Measurements from ENCODE around the gene DDOST. TPM values are rescaled to one million over a fixed set of nuclear protein-coding genes. Genes with fewer than 3 reads are reported as not detected.
A peak's percentile ranks its signal among the peaks of the same experiment; 100 is the strongest.

Gene DDOST
- total and polyA plus RNA-seq, 2 experiments from 2014 or later = 151 to 270 TPM

DNA sequence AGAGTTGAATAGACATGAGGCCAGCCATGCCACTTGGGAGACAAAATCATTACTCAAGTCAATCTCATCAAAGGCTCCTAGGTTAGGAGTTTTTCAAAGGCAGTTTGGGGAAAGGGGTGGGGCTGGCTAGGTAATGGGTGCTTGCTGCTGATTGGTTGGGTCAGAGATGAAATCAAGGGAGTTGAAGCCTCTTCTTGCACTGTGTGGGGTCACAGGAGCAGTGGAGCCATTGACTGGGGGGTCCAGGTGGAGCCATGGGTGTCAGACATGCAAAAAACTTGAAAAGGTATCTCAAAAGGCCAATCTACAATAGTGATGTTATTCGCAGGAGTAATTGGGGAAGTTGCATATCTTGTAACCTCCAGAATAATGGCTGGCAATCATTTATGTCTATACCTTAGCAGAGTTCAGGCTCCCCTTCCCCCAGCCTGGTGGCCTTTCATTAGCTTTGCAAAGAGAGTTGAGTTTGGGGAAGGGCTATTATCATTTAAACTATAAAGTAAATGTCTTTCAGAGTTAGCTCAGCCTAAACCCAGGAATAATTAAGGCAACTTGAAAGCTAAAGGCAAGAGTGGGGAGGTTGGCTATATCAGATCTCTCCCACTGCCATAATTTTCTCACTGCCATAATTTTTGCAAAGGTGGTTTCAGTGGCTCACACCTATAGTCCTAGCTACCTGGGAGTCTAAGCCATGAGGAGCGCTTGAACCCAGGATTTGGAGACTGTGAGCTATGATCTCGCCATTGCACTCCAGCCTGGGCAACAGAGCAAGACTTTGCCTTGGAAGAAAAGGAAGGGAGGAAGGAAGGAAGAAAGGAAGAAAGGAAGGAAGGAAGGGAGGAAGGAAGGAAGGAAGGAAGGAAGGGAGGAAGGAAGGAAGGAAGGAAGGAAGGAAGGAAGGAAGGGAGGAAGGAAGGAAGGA is 35.7 kb downstream of the DDOST start:
- H3K4me1 ChIP-seq (ENCODE audit: insufficient read depth) = peaks cover 30% of the 10 kb centered on the region
- peaks cover 28% of the 10 kb centered on the region for H3K36me3 Mint-ChIP-seq (ENCODE audit: low read depth)
- peaks cover 3% of the 10 kb centered on the region for H3K27me3 Mint-ChIP-seq (ENCODE audit: insufficient read depth, low read depth, poor library complexity)
- TF ChIP-seq, protein P1, sequence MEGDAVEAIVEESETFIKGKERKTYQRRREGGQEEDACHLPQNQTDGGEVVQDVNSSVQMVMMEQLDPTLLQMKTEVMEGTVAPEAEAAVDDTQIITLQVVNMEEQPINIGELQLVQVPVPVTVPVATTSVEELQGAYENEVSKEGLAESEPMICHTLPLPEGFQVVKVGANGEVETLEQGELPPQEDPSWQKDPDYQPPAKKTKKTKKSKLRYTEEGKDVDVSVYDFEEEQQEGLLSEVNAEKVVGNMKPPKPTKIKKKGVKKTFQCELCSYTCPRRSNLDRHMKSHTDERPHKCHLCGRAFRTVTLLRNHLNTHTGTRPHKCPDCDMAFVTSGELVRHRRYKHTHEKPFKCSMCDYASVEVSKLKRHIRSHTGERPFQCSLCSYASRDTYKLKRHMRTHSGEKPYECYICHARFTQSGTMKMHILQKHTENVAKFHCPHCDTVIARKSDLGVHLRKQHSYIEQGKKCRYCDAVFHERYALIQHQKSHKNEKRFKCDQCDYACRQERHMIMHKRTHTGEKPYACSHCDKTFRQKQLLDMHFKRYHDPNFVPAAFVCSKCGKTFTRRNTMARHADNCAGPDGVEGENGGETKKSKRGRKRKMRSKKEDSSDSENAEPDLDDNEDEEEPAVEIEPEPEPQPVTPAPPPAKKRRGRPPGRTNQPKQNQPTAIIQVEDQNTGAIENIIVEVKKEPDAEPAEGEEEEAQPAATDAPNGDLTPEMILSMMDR (conservative IDR thresholded peaks at IDR 0.05; ENCODE audit: low read depth in 2 of 2) = no peak
- TF ChIP-seq ZNF331 (CRISPR knock-in tag; IDR thresholded peaks at IDR 0.05; ENCODE audit: low read depth) (no peak), STAT1 (IDR thresholded peaks at IDR 0.05; ENCODE audit: unreplicated experiment) (no peak), EZH2 (IDR thresholded peaks at IDR 0.05; ENCODE audit: low read depth, unreplicated experiment) (no peak), EZH2phosphoT487 (IDR thresholded peaks at IDR 0.05; ENCODE audit: unreplicated experiment) (no peak), NANOG (IDR thresholded peaks at IDR 0.05; ENCODE audit: borderline replicate concordance) (no peak), JUNB (IDR thresholded peaks at IDR 0.05; ENCODE audit: unreplicated experiment) (no peak), POLR2AphosphoS5 (IDR thresholded peaks at IDR 0.05; ENCODE audit: low read depth) (no peak; the same call in 1 of the 2 replicates), CREB1 (CRISPR knock-in tag; IDR thresholded peaks at IDR 0.05; ENCODE audit: low read depth) (no peak), ZNF114 (CRISPR knock-in tag; IDR thresholded peaks at IDR 0.05) (no peak)
- TF ChIP-seq, protein P2, sequence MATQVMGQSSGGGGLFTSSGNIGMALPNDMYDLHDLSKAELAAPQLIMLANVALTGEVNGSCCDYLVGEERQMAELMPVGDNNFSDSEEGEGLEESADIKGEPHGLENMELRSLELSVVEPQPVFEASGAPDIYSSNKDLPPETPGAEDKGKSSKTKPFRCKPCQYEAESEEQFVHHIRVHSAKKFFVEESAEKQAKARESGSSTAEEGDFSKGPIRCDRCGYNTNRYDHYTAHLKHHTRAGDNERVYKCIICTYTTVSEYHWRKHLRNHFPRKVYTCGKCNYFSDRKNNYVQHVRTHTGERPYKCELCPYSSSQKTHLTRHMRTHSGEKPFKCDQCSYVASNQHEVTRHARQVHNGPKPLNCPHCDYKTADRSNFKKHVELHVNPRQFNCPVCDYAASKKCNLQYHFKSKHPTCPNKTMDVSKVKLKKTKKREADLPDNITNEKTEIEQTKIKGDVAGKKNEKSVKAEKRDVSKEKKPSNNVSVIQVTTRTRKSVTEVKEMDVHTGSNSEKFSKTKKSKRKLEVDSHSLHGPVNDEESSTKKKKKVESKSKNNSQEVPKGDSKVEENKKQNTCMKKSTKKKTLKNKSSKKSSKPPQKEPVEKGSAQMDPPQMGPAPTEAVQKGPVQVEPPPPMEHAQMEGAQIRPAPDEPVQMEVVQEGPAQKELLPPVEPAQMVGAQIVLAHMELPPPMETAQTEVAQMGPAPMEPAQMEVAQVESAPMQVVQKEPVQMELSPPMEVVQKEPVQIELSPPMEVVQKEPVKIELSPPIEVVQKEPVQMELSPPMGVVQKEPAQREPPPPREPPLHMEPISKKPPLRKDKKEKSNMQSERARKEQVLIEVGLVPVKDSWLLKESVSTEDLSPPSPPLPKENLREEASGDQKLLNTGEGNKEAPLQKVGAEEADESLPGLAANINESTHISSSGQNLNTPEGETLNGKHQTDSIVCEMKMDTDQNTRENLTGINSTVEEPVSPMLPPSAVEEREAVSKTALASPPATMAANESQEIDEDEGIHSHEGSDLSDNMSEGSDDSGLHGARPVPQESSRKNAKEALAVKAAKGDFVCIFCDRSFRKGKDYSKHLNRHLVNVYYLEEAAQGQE (IDR thresholded peaks at IDR 0.05; ENCODE audit: unreplicated experiment) = no peak
- TF ChIP-seq, protein P3, sequence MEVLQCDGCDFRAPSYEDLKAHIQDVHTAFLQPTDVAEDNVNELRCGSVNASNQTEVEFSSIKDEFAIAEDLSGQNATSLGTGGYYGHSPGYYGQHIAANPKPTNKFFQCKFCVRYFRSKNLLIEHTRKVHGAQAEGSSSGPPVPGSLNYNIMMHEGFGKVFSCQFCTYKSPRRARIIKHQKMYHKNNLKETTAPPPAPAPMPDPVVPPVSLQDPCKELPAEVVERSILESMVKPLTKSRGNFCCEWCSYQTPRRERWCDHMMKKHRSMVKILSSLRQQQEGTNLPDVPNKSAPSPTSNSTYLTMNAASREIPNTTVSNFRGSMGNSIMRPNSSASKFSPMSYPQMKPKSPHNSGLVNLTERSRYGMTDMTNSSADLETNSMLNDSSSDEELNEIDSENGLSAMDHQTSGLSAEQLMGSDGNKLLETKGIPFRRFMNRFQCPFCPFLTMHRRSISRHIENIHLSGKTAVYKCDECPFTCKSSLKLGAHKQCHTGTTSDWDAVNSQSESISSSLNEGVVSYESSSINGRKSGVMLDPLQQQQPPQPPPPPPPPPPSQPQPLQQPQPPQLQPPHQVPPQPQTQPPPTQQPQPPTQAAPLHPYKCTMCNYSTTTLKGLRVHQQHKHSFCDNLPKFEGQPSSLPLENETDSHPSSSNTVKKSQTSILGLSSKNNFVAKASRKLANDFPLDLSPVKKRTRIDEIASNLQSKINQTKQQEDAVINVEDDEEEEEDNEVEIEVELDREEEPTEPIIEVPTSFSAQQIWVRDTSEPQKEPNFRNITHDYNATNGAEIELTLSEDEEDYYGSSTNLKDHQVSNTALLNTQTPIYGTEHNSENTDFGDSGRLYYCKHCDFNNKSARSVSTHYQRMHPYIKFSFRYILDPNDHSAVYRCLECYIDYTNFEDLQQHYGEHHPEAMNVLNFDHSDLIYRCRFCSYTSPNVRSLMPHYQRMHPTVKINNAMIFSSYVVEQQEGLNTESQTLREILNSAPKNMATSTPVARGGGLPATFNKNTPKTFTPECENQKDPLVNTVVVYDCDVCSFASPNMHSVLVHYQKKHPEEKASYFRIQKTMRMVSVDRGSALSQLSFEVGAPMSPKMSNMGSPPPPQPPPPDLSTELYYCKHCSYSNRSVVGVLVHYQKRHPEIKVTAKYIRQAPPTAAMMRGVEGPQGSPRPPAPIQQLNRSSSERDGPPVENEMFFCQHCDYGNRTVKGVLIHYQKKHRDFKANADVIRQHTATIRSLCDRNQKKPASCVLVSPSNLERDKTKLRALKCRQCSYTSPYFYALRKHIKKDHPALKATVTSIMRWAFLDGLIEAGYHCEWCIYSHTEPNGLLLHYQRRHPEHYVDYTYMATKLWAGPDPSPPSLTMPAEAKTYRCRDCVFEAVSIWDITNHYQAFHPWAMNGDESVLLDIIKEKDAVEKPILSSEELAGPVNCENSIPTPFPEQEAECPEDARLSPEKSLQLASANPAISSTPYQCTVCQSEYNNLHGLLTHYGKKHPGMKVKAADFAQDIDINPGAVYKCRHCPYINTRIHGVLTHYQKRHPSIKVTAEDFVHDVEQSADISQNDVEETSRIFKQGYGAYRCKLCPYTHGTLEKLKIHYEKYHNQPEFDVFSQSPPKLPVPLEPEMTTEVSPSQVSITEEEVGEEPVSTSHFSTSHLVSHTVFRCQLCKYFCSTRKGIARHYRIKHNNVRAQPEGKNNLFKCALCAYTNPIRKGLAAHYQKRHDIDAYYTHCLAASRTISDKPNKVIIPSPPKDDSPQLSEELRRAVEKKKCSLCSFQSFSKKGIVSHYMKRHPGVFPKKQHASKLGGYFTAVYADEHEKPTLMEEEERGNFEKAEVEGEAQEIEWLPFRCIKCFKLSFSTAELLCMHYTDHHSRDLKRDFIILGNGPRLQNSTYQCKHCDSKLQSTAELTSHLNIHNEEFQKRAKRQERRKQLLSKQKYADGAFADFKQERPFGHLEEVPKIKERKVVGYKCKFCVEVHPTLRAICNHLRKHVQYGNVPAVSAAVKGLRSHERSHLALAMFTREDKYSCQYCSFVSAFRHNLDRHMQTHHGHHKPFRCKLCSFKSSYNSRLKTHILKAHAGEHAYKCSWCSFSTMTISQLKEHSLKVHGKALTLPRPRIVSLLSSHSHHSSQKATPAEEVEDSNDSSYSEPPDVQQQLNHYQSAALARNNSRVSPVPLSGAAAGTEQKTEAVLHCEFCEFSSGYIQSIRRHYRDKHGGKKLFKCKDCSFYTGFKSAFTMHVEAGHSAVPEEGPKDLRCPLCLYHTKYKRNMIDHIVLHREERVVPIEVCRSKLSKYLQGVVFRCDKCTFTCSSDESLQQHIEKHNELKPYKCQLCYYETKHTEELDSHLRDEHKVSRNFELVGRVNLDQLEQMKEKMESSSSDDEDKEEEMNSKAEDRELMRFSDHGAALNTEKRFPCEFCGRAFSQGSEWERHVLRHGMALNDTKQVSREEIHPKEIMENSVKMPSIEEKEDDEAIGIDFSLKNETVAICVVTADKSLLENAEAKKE (CRISPR knock-in tag; IDR thresholded peaks at IDR 0.05) = no peak
- TF ChIP-seq, protein P4, sequence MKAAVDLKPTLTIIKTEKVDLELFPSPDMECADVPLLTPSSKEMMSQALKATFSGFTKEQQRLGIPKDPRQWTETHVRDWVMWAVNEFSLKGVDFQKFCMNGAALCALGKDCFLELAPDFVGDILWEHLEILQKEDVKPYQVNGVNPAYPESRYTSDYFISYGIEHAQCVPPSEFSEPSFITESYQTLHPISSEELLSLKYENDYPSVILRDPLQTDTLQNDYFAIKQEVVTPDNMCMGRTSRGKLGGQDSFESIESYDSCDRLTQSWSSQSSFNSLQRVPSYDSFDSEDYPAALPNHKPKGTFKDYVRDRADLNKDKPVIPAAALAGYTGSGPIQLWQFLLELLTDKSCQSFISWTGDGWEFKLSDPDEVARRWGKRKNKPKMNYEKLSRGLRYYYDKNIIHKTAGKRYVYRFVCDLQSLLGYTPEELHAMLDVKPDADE (IDR thresholded peaks at IDR 0.05) = no peak
- peaks cover 31% of the 10 kb centered on the region for H3K4me1 Mint-ChIP-seq
- no peaks in the 10 kb centered on the region for H3K27me3 ChIP-seq (ENCODE audit: insufficient read depth)
- peak overlapping the region; percentile 40; the same call in 2 of the 3 replicates for H3K4me3 Mint-ChIP-seq
- peaks cover 9% of the 10 kb centered on the region; the same call in 1 of the 2 replicates for H3F3A ChIP-seq (replicated peaks; ENCODE audit: low read depth)
- peak overlapping the region; percentile 60 for H3K4me2 ChIP-seq
- H3K4me3 ChIP-seq = peak overlapping the region; percentile 30
- peaks cover 41% of the 10 kb centered on the region for H3K9me3 Mint-ChIP-seq
- peak overlapping the region; percentile 92 for H3K27ac ChIP-seq (ENCODE audit: low read depth)
- 0 out of 2 replicates have a peak, but pooled peaks cover 6% of the 10 kb centered on the region for H3K9me2 ChIP-seq (ENCODE audit: insufficient read depth)
- peak; percentile 78 for DNase-seq (ENCODE audit: low spot score)
- H2AFZ ChIP-seq = no peak overlapping the region
- peaks cover 13% of the 10 kb centered on the region; the same call in 1 of the 2 replicates for H3K36me3 ChIP-seq (ENCODE audit: insufficient read depth)
- H3K79me2 ChIP-seq (replicated peaks; ENCODE audit: insufficient read depth) = no peaks in the 10 kb centered on the region
- peak; percentile 86 for ATAC-seq
- peak overlapping the region; percentile 82 for H3K27ac Mint-ChIP-seq
- H4K20me1 ChIP-seq (replicated peaks; ENCODE audit: insufficient read depth) = no peaks in the 10 kb centered on the region

All from GM23338 (cell line).